Ovary (tissue), 3 donors: ENCODE measurements around the gene PDE7B.

Experiments
- CTCF ChIP-seq, 3 donors: fragments of 450-650 bp in 2 of 3; fragments of 200-600 bp in 1 of 3; IDR thresholded peaks; one replicate each; pipeline versions ENCODE4 v1.5.1 to v1.8.0; 2016 to 2022; ENCODE audit warnings: antibody characterized with exemption in 3 of 3, mild to moderate bottlenecking in 1 of 3
- EP300 ChIP-seq: sonication (generic); formaldehyde crosslinking; IDR thresholded peaks from one replicate; pipeline ENCODE4 v1.6.1; 2017; ENCODE audit warnings: antibody characterized with exemption
- POLR2A ChIP-seq: fragments of 450-650 bp; IDR thresholded peaks from one replicate; pipeline ENCODE4 v1.6.1; 2017; ENCODE audit warnings: antibody characterized with exemption, mild to moderate bottlenecking, moderate library complexity
- donor health status: DM: no; HTN: no; CAD: no.

- TF ChIP-seq EP300 (no peak), CTCF (IDR thresholded peaks at IDR 0.05) (no peak), POLR2A (no peak)
Measured at GRCh38 chr6:135867332-135867731, 15.8 kb downstream of the PDE7B start.
